H1 (cell line): ENCODE measurements around the gene PINLYP.

Source experiments
- EGR1 ChIP-seq: IDR thresholded peaks from 2 replicates; pipeline ENCODE4 v1.6.1; 2011; ENCODE audit warnings: low read depth, low read length, borderline replicate concordance
- EP300 ChIP-seq, 2 experiments: IDR thresholded peaks; 1 replicate in 1 of 2; 2 replicates in 1 of 2; pipeline ENCODE4 v1.6.1; 2011 to 2012; ENCODE audit warnings: low read depth in 2 of 2, low read length in 2 of 2, mild to moderate bottlenecking in 2 of 2, borderline replicate concordance in 1 of 2, inconsistent platforms in 1 of 2, moderate library complexity in 1 of 2
- GABPA ChIP-seq: IDR thresholded peaks from 2 replicates; pipeline ENCODE4 v1.6.1; 2011; ENCODE audit warnings: mild to moderate bottlenecking, low read length, moderate library complexity, borderline replicate concordance; ENCODE audit not compliant: insufficient read depth
- POLR2A ChIP-seq, 2 experiments: IDR thresholded peaks; 1 replicate in 1 of 2; 2 replicates in 1 of 2; pipeline ENCODE4 v1.6.1; 2011; ENCODE audit warnings: low read depth in 2 of 2, low read length in 2 of 2, mild to moderate bottlenecking in 2 of 2; ENCODE audit errors: control extremely low read depth in 1 of 2
- RFX5 ChIP-seq: IDR thresholded peaks from 2 replicates; pipeline ENCODE4 v1.6.1; 2011; ENCODE audit warnings: low read depth, low read length, improper control_type of control experiment, borderline replicate concordance
- SIX5 ChIP-seq: IDR thresholded peaks from 2 replicates; pipeline ENCODE4 v1.6.1; 2011; ENCODE audit warnings: mild to moderate bottlenecking, low read depth, low read length
- TAF1 ChIP-seq: IDR thresholded peaks from 2 replicates; pipeline ENCODE4 v1.6.1; 2011; ENCODE audit warnings: mild to moderate bottlenecking, low read depth, low read length
- TF ChIP-seq, protein P1 (sequence below), 3 experiments: IDR thresholded peaks; 1 replicate in 2 of 3; 2 replicates in 1 of 3; pipeline versions ENCODE4 v1.5.1 to v1.6.1; 2011; ENCODE audit warnings: low read length in 3 of 3, mild to moderate bottlenecking in 3 of 3, inconsistent platforms in 2 of 3, low read depth in 1 of 3, moderate library complexity in 1 of 3; ENCODE audit not compliant: insufficient read depth in 1 of 3; ENCODE audit errors: control extremely low read depth in 1 of 3

- TF ChIP-seq TAF1 (no peak), EP300 (IDR thresholded peaks at IDR 0.05; ENCODE audit: borderline replicate concordance in 1 of 2, low read depth in 2 of 2, low read length in 2 of 2) (no peak), EGR1 (no peak), GABPA (no peak), POLR2A (IDR thresholded peaks at IDR 0.05; ENCODE audit: control extremely low read depth in 1 of 2, low read depth in 2 of 2, low read length in 2 of 2) (no peak), SIX5 (no peak), RFX5 (no peak)
- TF ChIP-seq, protein P1, sequence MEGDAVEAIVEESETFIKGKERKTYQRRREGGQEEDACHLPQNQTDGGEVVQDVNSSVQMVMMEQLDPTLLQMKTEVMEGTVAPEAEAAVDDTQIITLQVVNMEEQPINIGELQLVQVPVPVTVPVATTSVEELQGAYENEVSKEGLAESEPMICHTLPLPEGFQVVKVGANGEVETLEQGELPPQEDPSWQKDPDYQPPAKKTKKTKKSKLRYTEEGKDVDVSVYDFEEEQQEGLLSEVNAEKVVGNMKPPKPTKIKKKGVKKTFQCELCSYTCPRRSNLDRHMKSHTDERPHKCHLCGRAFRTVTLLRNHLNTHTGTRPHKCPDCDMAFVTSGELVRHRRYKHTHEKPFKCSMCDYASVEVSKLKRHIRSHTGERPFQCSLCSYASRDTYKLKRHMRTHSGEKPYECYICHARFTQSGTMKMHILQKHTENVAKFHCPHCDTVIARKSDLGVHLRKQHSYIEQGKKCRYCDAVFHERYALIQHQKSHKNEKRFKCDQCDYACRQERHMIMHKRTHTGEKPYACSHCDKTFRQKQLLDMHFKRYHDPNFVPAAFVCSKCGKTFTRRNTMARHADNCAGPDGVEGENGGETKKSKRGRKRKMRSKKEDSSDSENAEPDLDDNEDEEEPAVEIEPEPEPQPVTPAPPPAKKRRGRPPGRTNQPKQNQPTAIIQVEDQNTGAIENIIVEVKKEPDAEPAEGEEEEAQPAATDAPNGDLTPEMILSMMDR (IDR thresholded peaks at IDR 0.05; ENCODE audit: control extremely low read depth in 1 of 3, insufficient read depth in 1 of 3, low read depth in 1 of 3, low read length in 3 of 3) = no peak
These were observed 13.3 kb upstream of the PINLYP start for GRCh38 chr19:43562226-43562697.
